HG03521 (cell line): ENCODE data around the gene HNF4A.
A peak's percentile ranks its signal among the peaks of the same experiment; 100 is the strongest.
"Not testable (repeated sequence)": the region's sequence is repeated elsewhere in the genome, so short reads cannot be mapped to it uniquely, and the experiment has no call there.

Experiments used
- ATAC-seq: cut with Tn5 transposase; IDR thresholded peaks from one replicate; pipeline ENCODE4 v1.9.1; 2021; ENCODE audit warnings: mild to moderate bottlenecking, moderate library complexity; ENCODE audit not compliant: unreplicated experiment

HNF4A gene

GRCh38 chr20:44355498-44356352 is at the start of gene HNF4A:
TSS of gene HNF4A (plus strand) at chr20:44355699. CDS start at chr20:44355805, 106 bp downstream.
- no peak for ATAC-seq

GRCh38 chr20:44306927-44307326 is 48.6 kb upstream of the HNF4A start:
- no peak for ATAC-seq

- ATAC-seq = peak; percentile 13
Measured at GRCh38 chr20:44309763-44310663, 45.5 kb upstream of the HNF4A start.

- ATAC-seq = peak; percentile 91
Measured at GRCh38 chr20:44310664-44311639, 44.5 kb upstream of the HNF4A start, which contains the start of gene FITM2. TSS of gene FITM2 (minus strand) at chr20:44311202. CDS start at chr20:44311148, 54 bp downstream.

GRCh38 chr20:44314870-44315269 is 40.6 kb upstream of the HNF4A start:
- no peak for ATAC-seq

GRCh38 chr20:44319839-44320422 is 35.6 kb upstream of the HNF4A start:
- ATAC-seq = no peak

GRCh38 chr20:44324343-44324742 is 31.2 kb upstream of the HNF4A start:
- no peak for ATAC-seq

- ATAC-seq = no peak
Measured at GRCh38 chr20:44326391-44327159, 28.9 kb upstream of the HNF4A start.

GRCh38 chr20:44327748-44328147 is 27.8 kb upstream of the HNF4A start:
- not testable (repeated sequence) for ATAC-seq

- ATAC-seq = no peak
Measured at GRCh38 chr20:44328428-44328827, 27.1 kb upstream of the HNF4A start.

- no peak for ATAC-seq
Measured at GRCh38 chr20:44331201-44331600, 24.3 kb upstream of the HNF4A start.

GRCh38 chr20:44334306-44334705 is 21.2 kb upstream of the HNF4A start:
- ATAC-seq = no peak

- no peak for ATAC-seq
Measured at GRCh38 chr20:44334709-44335108, 20.8 kb upstream of the HNF4A start.

GRCh38 chr20:44335675-44336074 is 19.8 kb upstream of the HNF4A start:
- no peak for ATAC-seq

- no peak for ATAC-seq
Measured at GRCh38 chr20:44336086-44336485, 19.4 kb upstream of the HNF4A start.

- no peak for ATAC-seq
Measured at GRCh38 chr20:44336725-44337380, 18.6 kb upstream of the HNF4A start, which contains the start of gene R3HDML. TSS of gene R3HDML (plus strand) at chr20:44337043. CDS start at chr20:44337158, 115 bp downstream.

GRCh38 chr20:44342248-44342647 is 13.3 kb upstream of the HNF4A start:
- ATAC-seq = no peak

GRCh38 chr20:44343162-44343675 is 12.3 kb upstream of the HNF4A start:
- ATAC-seq = no peak
